GM08714 (cell line): Measurements from ENCODE around the gene TMEM126B.

Experiments used
- H3K4me3 ChIP-seq: fragments of 200-500 bp; sonication (Bioruptor generic); 2 replicates; pipeline ENCODE4 v1.5.1; 2014; ENCODE audit warnings: mild to moderate bottlenecking, low read length, inconsistent platforms
- ZNF274 ChIP-seq: IDR thresholded peaks from 2 replicates; pipeline ENCODE4 v1.6.1; 2012; ENCODE audit warnings: mild to moderate bottlenecking, low read depth, low read length

The TMEM126B gene

DNA sequence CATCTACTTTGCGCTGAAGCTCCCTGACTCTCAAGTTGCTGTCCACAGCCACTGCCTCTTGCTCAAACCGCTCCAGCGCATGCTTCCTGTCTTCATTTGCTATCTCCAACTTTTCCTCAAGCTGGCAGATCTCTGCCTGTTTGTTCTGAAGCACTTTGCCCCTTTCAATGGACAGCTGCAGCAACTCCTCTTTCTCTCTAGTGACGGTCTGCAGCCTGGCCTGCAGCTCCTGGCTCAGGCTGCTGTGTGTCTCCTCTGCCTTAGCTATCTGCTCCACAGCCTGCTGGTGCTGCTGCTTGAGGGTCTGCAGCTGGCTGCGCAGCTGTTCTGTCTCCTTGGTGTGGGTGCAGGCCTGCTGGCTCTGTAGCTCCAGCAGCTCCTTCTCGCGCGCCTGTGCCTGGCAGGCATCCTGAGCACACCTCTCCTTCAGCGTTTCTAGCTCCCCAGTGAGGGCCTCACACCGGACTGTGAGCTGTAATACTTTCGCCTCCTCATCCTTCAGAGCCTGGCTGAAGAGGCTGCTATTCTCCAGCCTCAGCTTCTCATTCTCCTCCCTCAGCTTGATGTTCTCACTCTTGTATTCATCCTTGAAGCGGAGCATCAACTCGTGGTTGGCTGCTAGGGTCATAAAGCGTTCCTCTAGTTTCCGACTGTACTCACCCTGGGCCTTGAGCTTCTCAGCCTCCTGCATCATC, 56.9 kb downstream of the TMEM126B start:
- H3K4me3 ChIP-seq: no peak overlapping the region
- no peak for TF ChIP-seq ZNF274

DNA sequence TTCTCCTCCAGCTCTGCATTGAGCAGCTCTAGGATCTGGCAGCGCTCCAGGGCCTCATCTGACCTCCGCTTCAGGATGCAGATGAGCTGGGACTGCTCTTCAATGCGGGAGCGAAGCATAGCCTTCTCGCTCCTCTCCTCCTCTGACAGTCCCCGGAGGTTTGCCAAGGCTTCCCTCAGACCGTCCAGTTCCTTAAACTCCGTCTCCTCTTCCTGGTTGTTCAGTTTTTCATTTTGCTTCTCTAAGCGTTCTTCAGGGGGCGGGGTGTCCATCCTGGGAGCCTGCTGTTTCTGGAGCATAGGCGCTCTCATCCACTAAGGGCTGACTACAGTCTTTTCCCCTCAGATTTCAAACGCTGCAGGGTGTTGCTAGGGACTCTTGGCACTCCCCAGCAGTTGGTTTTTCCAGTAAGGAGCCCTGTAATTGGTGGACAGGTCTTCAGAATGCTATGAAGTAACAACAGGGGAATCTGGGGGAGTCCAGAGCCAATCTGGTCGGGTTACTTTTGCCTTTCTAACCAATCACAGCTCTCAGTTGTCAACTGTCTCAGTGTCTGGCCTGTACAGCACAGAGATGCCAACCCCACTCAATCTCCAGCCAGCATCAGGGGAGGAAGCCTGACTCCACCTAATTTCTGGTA, 57.5 kb downstream of the TMEM126B start, which contains the start of gene CCDC89:
Gene CCDC89, minus strand, starts transcription at position 376 of the 640 bp plus-strand sequence. Its CDS starts 65 bp downstream, at position 311.
- no peak within 1 kb of the TSS for H3K4me3 ChIP-seq

More for the DNA sequence above, 57.5 kb downstream of the TMEM126B start, which contains the start of gene CCDC89:
- no peak for TF ChIP-seq ZNF274
